Right lobe of liver (tissue), 4 donors: Measurements from ENCODE around the gene SELP.

ENCODE experiments used
- CTCF ChIP-seq, 4 donors: fragments of 200-600 bp in 3 of 4; fragments of 450-650 bp in 1 of 4; IDR thresholded peaks; one replicate each; pipeline versions ENCODE4 v1.5.1 to v1.8.0; 2016 to 2022; ENCODE audit warnings: antibody characterized with exemption in 4 of 4, mild to moderate bottlenecking in 2 of 4
- POLR2A ChIP-seq: fragments of 450-650 bp; IDR thresholded peaks from one replicate; pipeline ENCODE4 v1.6.1; 2017; ENCODE audit warnings: antibody characterized with exemption, mild to moderate bottlenecking
- donor health status: DM: no; HTN: no; CAD: no.
- donor health status: DM: no; HTN: no; CAD: no.
- donor health status: DM: no; HTN: yes; CAD: no.

GRCh38 chr1:169595764-169596711 is 33.9 kb downstream of the SELP start:
- TF ChIP-seq POLR2A (no peak), CTCF (IDR thresholded peaks at IDR 0.05) (no peak)
